GM13976 (cell line): Measurements from ENCODE around the gene RAD51B.

ENCODE experiments used
- DNase-seq: peaks from one replicate; pipeline ENCODE4 v3.0.0; 2012; ENCODE audit warnings: low spot score
- CTCF ChIP-seq: IDR thresholded peaks from 2 replicates; pipeline ENCODE4 v1.5.1; 2012; ENCODE audit warnings: borderline replicate concordance, mild to moderate bottlenecking; ENCODE audit not compliant: insufficient read depth; ENCODE audit errors: extremely low read depth, missing control alignments, control extremely low read depth
- in situ Hi-C: fragments of 300-500 bp; cut with MboI; formaldehyde crosslinking; loops from one replicate; pipeline ENCODE4 v1.12.0; 2022; ENCODE audit warnings: low sequenced_read_pairs, mixed read lengths, inconsistent platforms; ENCODE audit not compliant: unreplicated experiment

The RAD51B gene

GRCh38 chr14:68357777-68358176 is 538.2 kb downstream of the RAD51B start:
- in situ Hi-C loops, result no loop called here
- no peak for DNase-seq
- TF ChIP-seq CTCF, result no peak

GRCh38 chr14:68358500-68358899 is 538.9 kb downstream of the RAD51B start:
- DNase-seq, result no peak
- no peak for TF ChIP-seq CTCF
- in situ Hi-C loops, result no loop called here

DNA sequence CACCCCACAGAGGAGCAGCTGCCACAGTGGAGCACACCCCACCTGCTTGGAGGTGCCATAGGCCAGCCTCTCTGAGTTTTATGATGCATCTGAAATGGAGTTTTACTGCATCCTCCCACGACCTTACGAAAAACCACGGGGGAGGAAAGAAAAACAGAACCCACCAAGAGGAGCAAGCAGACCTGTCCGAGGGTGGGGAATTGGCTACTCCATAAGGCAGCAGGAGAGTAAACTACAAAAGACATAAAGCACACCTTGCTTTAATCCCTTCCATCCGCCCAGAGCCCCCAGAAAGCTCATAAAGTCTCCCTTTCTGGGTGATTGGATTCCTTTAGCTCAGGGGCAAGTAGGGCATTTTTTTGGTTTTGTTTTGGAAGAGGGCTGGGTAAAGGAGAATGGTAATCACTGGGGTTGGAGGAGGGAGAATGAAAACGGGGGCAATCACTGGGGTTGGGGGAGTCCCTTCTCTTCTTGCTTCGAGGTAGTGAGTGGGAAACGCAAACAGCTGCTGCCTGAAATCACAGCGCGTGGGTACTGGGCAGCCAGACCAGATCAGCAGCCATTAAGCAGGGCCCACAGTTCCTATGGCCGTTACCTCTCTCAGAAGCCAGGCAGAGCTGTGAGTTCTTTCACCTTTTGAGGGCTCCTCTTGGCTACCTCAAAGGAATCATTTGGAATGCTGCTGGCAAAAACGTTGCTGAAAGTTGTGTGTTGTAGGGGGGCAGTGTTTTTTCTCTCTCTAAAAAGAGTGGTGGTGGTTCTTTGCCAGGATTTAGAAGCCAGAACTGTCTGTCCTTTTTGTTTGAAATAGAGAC is 539.6 kb downstream of the RAD51B start:
- TF ChIP-seq CTCF, result no peak
- in situ Hi-C loops, result no loop called here
- peak; percentile 40 for DNase-seq

DNA sequence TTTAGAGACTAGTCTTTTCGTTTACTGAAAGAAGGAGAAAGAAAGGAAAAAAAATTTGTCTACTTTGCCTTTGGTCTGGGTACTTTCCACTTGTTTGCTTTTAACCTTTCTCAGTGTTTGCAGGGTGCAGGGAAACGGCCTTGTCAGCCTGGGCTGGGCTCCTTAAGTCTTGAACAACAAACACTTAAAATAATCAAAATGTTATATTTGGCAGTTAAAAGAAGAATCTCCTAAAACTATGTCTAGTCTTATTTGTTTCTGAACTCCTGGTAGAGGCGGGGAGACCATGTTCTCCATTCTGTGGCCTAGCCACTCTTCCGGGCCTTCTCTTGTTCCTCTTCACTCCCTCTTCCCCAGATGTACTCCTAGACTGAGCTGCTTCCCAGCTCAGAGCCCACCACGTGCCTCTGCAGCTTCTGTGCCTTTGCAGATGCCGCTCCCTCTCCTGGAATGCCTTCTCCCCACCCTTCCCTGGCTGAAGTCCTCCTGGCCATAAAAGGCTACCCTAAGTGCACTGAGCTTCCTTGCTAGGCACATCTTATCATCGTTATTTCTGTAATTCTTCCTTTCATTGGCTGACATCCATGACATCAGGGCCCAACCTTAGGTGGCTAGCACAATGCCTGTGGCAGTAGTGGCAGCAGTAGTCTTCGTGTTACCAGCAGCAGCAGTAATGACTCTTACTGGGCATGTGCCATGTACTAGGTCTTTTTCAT is 540.4 kb downstream of the RAD51B start:
- in situ Hi-C loops, result no loop called here
- DNase-seq, result no peak
- no peak for TF ChIP-seq CTCF

- in situ Hi-C loops, result no loop called here
- no peak for DNase-seq
- TF ChIP-seq CTCF, result no peak
Measured at GRCh38 chr14:68361231-68361630, 541.7 kb downstream of the RAD51B start.

- DNase-seq, result no peak
- TF ChIP-seq CTCF, result no peak
- in situ Hi-C loops, result no loop called here
Measured at GRCh38 chr14:68362846-68363245, 543.3 kb downstream of the RAD51B start.
